ENCODE data around the gene NRF1. TPM values are rescaled to one million over a fixed set of nuclear protein-coding genes. Genes with fewer than 3 reads are reported as not detected.

The NRF1 gene
- total RNA-seq, 1 donor from 2014 or later = 22.6 TPM

- no peak for TF ChIP-seq POLR2A (IDR thresholded peaks at IDR 0.05)
- TF ChIP-seq POLR2AphosphoS5 (IDR thresholded peaks at IDR 0.05; ENCODE audit: insufficient read depth in 1 of 2, low read depth in 1 of 2) = no peak
- no peak for TF ChIP-seq CTCF (IDR thresholded peaks at IDR 0.05)
- Histone ChIP-seq H3K4me1 (no peaks in the 10 kb centered on the region), H3K27me3 (no peaks in the 10 kb centered on the region), H3K4me3 (no peak overlapping the region), H3K27ac (no peak overlapping the region), H3K9me3 (no peaks in the 10 kb centered on the region), H3K36me3 (peaks cover 4 to 46% of the 10 kb centered on the region in 2 donors)
- intact Hi-C loops (cut with DNase I) = no loop called here
- DNase-seq (ENCODE audit: extremely low spot score in 2 of 2) = no peak
These were observed 64.0 kb downstream of the NRF1 start for GRCh38 chr7:129675521-129675920.

- Histone ChIP-seq H3K27me3 (no peaks in the 10 kb centered on the region), H3K4me3 (no peak overlapping the region), H3K9me3 (no peaks in the 10 kb centered on the region), H3K27ac (no peak overlapping the region), H3K36me3 (peaks cover 4 to 45% of the 10 kb centered on the region in 2 donors), H3K4me1 (no peaks in the 10 kb centered on the region)
- intact Hi-C loops (cut with DNase I) = no loop called here
- TF ChIP-seq POLR2A (IDR thresholded peaks at IDR 0.05) (no peak), CTCF (IDR thresholded peaks at IDR 0.05) (no peak), POLR2AphosphoS5 (IDR thresholded peaks at IDR 0.05; ENCODE audit: insufficient read depth in 1 of 2, low read depth in 1 of 2) (no peak)
- no peak for DNase-seq (ENCODE audit: extremely low spot score in 2 of 2)
These were observed 64.7 kb downstream of the NRF1 start for GRCh38 chr7:129676017-129676897.

- H3K4me3 ChIP-seq = no peak overlapping the region
- no peak for DNase-seq (ENCODE audit: extremely low spot score in 2 of 2)
- no peaks in the 10 kb centered on the region for H3K4me1 ChIP-seq
- H3K9me3 ChIP-seq = no peaks in the 10 kb centered on the region
- H3K36me3 ChIP-seq = peaks cover 4 to 32% of the 10 kb centered on the region in 2 donors
- H3K27me3 ChIP-seq = no peaks in the 10 kb centered on the region
- H3K27ac ChIP-seq = no peak overlapping the region
- TF ChIP-seq CTCF (IDR thresholded peaks at IDR 0.05) = no peak
- TF ChIP-seq POLR2AphosphoS5 (IDR thresholded peaks at IDR 0.05; ENCODE audit: insufficient read depth in 1 of 2, low read depth in 1 of 2) = no peak
- no peak for TF ChIP-seq POLR2A (IDR thresholded peaks at IDR 0.05)
- intact Hi-C loops (cut with DNase I) = no loop called here
These were observed 66.3 kb downstream of the NRF1 start for GRCh38 chr7:129677796-129678195.

- DNase-seq (ENCODE audit: extremely low spot score in 2 of 2) = no peak
- Histone ChIP-seq H3K4me1 (no peaks in the 10 kb centered on the region), H3K4me3 (no peak overlapping the region), H3K36me3 (peaks cover 4 to 26% of the 10 kb centered on the region in 2 donors), H3K27ac (no peak overlapping the region), H3K9me3 (no peaks in the 10 kb centered on the region), H3K27me3 (no peaks in the 10 kb centered on the region)
- TF ChIP-seq POLR2AphosphoS5 (IDR thresholded peaks at IDR 0.05; ENCODE audit: insufficient read depth in 1 of 2, low read depth in 1 of 2) (no peak), CTCF (IDR thresholded peaks at IDR 0.05) (no peak), POLR2A (IDR thresholded peaks at IDR 0.05) (no peak)
- intact Hi-C loops (cut with DNase I) = no loop called here
These were observed 67.1 kb downstream of the NRF1 start for GRCh38 chr7:129678606-129679005.

- no peak for DNase-seq (ENCODE audit: extremely low spot score in 2 of 2)
- intact Hi-C loops (cut with DNase I) = no loop called here
- peaks cover 0 to 17% of the 10 kb centered on the region in 2 donors for H3K36me3 ChIP-seq
- no peaks in the 10 kb centered on the region for H3K9me3 ChIP-seq
- H3K27me3 ChIP-seq = no peaks in the 10 kb centered on the region
- H3K27ac ChIP-seq = no peak overlapping the region
- TF ChIP-seq POLR2A (IDR thresholded peaks at IDR 0.05) (no peak), CTCF (IDR thresholded peaks at IDR 0.05) (no peak), POLR2AphosphoS5 (IDR thresholded peaks at IDR 0.05; ENCODE audit: insufficient read depth in 1 of 2, low read depth in 1 of 2) (no peak)
- H3K4me3 ChIP-seq = no peak overlapping the region
- H3K4me1 ChIP-seq = no peaks in the 10 kb centered on the region
These were observed 68.9 kb downstream of the NRF1 start for GRCh38 chr7:129680400-129680799.

Measured in vagina (tissue), 2 donors.